Activated T-helper 9 cell treated with anti-CD3 and anti-CD28 coated beads, Interleukin-2, amount 50 U/mL, for 16 hours (primary cell): ENCODE data around the gene CHCHD6.

Source experiments
- DNase-seq: peaks from one replicate; pipeline ENCODE4 v3.0.0-alpha.2; 2020; ENCODE audit warnings: low read depth

CHCHD6 gene

GRCh38 chr3:126743781-126744180 lies 39.7 kb downstream of the CHCHD6 start:
- DNase-seq, result no peak

GRCh38 chr3:126745760-126746394 lies 41.8 kb downstream of the CHCHD6 start:
- no peak for DNase-seq

- no peak for DNase-seq
Observed at GRCh38 chr3:126746395-126747177, 42.5 kb downstream of the CHCHD6 start.

GRCh38 chr3:126747768-126748167 lies 43.7 kb downstream of the CHCHD6 start:
- DNase-seq, result no peak

GRCh38 chr3:126748701-126749546 lies 44.9 kb downstream of the CHCHD6 start:
- no peak for DNase-seq

GRCh38 chr3:126749547-126749875 lies 45.5 kb downstream of the CHCHD6 start:
- DNase-seq, result no peak

GRCh38 chr3:126749931-126750755 lies 46.1 kb downstream of the CHCHD6 start:
- no peak for DNase-seq

GRCh38 chr3:126750756-126751121 lies 46.7 kb downstream of the CHCHD6 start:
- DNase-seq, result no peak

- DNase-seq, result no peak
Observed at GRCh38 chr3:126751611-126752302, 47.7 kb downstream of the CHCHD6 start.

- DNase-seq, result peak; percentile 23
Observed at GRCh38 chr3:126752303-126753190, 48.5 kb downstream of the CHCHD6 start.

- no peak for DNase-seq
Observed at GRCh38 chr3:126753191-126754160, 49.4 kb downstream of the CHCHD6 start.

- DNase-seq, result no peak
Observed at GRCh38 chr3:126755866-126756265, 51.8 kb downstream of the CHCHD6 start.

- DNase-seq, result no peak
Observed at GRCh38 chr3:126758026-126758425, 54.0 kb downstream of the CHCHD6 start.

- no peak for DNase-seq
Observed at GRCh38 chr3:126758882-126759281, 54.8 kb downstream of the CHCHD6 start.

- no peak for DNase-seq
Observed at GRCh38 chr3:126760541-126760940, 56.5 kb downstream of the CHCHD6 start.

- DNase-seq, result no peak
Observed at GRCh38 chr3:126763035-126763434, 59.0 kb downstream of the CHCHD6 start.

- no peak for DNase-seq
Observed at GRCh38 chr3:126765187-126766069, 61.4 kb downstream of the CHCHD6 start.

- no peak for DNase-seq
Observed at GRCh38 chr3:126766653-126767052, 62.6 kb downstream of the CHCHD6 start.
